GM19324 (cell line): ENCODE results near the gene PARL.

Experiments used
- ATAC-seq: cut with Tn5 transposase; IDR thresholded peaks from one replicate; pipeline ENCODE4 v1.9.1; 2021; ENCODE audit warnings: mild to moderate bottlenecking, moderate library complexity; ENCODE audit not compliant: unreplicated experiment, low FRiP score

Gene PARL

DNA sequence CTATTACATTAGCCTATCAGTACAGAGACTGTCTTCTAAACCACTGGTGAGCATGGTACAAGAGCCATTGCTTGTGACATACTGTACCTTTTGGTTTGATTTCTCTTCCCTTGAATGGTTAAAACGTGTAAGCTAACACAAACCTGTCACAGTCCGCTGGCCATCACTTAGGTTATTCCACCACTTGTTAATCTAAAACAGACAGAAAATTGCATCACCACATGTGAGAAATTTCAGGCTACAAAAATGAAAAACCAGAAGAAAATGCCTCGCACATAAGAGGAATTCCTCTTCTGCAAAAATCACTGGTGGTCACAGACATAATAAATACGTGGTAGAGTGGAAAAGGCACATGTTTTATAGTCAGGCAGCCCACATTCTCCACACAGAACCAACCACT lies 22.1 kb downstream of the PARL start:
- no peak for ATAC-seq

DNA sequence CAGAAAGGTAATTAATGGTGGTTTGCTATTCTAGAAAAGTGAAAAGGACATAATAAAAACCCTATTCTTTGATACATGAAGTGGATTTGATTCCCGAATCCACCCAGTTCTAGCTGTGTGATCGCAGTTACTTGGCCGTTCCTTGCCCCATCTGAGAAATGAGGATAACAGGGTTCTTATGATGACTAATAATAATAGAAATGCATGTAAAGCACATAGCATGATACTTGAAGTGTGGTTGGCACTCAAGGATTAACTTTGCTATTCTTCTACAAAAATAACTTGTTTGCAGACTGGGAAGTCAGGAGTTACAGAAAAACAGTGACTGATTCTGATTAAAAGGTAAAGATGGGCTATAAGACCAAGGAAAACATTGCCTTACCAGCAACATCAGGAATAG lies 26.8 kb downstream of the PARL start:
- ATAC-seq, result no peak

DNA sequence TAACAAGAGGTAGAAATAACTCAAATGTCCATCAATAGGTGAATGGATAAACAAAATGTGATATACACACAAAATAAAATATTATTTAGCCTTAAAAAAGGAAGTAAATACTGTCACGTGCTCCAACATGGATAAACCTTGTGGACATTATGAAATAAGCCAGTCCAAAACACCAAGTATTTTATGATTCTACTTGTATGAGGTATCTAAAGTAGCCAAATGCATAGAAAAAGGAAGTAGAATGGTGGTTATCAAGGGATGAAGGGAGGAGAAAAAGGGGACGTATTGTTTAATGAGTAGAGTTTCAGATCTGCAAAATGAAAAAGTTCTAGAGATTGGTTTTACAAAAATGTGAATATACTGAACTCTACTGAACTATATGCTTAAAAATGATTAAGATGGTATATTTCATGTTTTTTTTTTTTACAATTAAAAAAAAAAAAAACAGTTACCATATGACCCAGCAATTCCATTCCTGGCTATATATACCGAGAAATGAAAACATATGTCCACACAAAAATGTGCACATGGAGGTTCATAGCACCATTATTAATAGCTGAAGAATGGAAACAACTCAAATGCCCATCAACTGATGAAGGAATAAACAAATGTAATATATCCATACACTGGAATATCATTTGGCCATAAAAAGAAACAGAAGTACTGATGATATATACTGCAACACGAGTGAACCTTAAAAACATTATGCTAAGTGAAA lies 30.2 kb downstream of the PARL start:
- no peak for ATAC-seq

DNA sequence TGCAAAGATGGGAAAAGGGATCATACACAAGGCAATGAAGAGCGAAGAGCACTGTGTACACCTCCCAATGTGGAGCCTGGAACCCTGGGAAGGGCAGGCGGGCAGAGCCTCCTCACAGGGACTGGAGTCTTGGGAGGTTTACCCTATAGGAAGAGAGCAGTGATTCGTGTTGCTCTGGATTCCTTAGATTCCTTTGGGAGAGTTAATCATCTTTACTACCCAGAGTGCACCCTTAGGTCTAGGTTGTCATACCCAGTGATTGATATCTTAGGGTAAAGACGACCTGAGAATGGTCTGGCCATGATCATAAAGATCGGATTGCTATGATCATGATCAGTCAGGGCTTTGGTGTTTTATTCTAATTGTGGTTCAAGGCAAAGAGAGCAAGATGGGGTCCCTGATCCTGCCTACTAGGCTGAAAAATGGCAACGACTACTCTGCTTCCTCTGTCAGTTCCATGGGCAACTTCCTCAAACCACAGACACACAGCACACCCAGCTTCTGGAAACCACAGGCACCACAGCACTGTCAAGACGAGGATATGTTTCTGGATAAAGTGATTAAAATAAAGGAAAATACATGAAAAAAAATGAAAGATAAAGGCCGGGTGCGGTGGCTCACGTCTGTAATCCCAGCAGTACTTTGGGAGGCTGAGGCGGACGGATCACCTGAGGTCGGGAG lies 38.9 kb downstream of the PARL start:
- ATAC-seq, result no peak

DNA sequence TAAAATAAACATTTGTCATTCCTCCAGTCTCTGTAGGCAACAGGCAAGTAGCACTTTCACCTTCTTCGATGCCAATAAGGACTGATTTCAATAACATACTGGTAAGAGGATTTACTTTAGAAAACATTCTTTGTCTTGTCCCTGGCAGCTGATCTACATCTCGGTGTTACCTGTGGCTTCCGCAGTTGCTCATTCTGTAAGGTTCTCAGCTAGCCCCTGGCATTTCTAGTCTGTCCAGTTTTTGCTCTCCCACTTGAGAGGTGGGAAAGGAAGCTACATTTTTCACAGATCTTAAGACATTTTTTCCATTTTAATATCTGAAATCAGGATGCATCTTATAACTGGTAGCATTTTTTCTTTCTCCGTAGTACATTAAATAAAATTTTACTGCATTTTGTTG lies 39.6 kb downstream of the PARL start:
- no peak for ATAC-seq

DNA sequence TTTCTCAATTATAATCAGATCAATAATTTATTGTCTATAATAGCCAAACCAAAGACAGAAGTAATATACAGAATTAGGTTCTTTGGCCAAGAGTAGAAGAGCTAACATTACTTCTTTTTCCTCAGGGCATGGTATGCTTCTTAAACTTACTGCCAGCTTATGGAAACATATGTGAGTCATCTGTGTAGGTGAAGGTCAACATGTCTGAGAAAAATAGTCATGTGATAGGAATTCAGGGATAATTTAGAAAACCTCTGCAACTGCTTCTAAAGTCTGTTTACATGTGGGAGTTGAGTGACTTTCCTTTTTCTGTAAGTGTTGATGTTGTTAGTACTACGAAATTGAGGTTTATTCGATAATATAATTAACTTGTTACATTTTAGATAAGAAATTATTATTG lies 40.1 kb downstream of the PARL start:
- ATAC-seq, result no peak

DNA sequence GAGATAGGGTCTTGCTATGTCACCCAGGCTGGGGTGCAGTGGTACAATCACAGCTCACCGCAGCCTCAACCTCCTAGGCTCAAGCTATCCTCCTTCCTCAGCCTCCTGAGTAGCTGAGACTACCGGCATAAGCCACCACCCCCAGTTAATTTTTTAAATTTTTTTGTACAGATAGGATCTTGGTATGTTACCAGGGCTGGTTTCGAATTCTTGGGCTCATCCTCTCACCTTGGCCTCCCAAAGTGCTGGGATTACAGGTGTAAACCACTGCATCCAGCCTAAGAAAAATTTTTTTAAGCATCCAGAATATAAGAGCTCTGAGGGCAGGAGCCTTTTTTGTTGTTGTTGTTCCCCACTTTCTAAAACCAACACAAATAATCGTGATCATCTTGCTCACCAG lies 44.9 kb downstream of the PARL start:
- ATAC-seq, result no peak

DNA sequence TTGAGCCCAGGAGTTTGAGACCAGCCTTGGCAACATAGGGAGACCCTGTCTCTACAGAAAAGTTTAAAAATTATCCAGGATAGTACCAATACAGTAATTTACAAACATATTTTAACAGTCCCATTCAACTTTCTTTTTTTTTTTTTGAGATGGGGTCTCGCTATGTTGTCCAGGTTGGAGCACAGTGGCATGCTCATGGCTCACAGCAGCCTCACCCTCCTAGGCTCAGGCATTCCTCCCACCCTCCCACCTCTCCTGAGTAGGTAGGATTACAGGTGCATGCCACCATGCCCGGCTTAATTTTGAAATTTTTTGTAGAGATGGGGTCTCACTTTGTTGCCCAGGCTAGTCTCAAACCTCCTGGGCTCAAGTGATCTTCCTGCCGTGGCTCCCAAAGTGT lies 46.8 kb downstream of the PARL start:
- ATAC-seq, result no peak

DNA sequence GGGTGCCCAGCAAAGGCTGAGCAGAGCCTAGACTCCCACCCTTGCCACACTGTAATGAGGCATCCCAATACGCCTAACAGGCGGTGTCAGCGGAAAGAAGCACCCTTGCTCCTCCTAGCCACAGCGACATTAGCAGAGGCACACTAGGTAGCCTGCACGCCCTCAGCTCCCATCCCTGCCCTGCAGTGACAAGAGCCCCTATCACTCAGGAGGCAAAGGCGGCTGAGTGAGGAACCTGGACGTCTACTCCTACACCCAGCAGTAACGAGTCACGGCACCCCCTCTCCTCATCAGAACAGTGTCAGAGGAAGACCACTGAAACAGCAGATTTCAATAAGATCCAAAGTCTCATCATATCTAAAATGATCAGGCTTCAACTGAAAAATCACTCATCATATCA lies 47.3 kb downstream of the PARL start:
- ATAC-seq, result no peak

DNA sequence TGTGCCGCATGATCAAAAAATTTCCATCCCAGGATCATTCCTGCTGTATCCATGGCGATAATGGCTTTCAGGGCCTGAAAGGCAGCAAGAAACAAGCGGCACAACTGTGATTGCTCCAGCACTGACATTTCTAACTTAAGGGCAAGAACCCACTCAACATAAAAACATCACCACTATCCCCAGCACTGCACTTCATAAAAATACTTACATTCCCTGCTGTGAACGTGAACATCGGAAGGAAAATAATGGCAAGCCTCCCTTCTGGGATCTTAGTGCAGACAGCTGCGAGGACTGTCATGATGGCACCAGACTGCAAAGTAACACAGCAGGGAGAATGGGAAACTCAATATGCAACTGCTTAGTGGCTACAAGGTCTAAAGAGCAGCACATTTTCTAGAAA lies 51.2 kb downstream of the PARL start:
- ATAC-seq, result no peak

DNA sequence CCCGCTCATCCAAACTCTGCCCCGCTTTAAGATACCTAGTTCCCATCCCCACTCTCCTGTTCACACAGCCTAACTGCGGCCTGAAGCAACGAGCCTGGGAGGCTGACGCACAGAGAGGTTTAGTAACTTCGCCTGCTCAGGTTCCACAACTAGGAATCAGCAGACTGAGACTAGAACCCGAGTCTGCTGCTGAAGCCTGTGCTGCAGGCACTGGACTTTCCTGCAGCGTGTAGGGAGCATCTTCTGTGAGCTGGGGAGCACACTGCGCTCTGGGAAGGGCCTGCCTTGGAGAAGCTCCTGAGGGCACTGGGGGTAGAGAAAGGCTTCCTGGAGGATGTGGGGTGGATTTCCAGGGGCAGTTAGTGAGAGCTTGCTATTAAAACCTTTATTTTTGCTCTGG lies 54.5 kb downstream of the PARL start:
- no peak for ATAC-seq

DNA sequence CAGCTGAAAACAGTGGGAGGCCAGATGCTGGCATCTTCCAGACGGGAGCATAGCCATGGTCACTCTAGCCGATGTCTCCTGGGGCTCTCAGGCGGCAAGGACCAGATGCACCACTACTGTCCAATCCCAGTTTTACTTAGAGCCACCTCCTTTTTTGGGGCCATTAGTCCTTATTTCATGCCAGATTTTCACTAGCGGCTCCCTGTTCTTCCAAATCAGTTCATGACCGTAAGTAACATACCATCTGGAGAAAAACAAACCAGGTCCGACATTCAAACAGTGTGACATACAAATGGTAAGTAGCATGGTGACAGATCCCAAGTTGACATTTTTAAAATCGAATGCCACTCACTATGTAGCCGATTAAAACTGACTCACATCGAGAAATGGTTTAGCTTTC lies 55.2 kb downstream of the PARL start:
- ATAC-seq, result no peak

DNA sequence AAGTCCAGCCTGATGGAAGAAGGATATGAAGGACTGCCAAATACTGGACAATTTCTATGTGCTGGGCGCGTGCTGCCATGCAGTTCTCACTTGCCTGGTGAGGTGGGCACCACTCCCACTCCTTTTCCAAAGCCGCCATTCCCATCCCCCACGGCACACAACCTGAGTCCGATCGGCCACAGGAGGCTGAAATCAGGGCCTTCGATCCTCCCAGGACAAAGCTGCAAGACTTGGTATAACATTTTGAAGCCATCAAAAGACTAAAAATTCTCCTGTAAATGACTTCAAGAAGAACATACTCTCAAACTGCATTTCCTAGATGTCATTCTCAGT lies 56.2 kb downstream of the PARL start:
- ATAC-seq, result no peak

DNA sequence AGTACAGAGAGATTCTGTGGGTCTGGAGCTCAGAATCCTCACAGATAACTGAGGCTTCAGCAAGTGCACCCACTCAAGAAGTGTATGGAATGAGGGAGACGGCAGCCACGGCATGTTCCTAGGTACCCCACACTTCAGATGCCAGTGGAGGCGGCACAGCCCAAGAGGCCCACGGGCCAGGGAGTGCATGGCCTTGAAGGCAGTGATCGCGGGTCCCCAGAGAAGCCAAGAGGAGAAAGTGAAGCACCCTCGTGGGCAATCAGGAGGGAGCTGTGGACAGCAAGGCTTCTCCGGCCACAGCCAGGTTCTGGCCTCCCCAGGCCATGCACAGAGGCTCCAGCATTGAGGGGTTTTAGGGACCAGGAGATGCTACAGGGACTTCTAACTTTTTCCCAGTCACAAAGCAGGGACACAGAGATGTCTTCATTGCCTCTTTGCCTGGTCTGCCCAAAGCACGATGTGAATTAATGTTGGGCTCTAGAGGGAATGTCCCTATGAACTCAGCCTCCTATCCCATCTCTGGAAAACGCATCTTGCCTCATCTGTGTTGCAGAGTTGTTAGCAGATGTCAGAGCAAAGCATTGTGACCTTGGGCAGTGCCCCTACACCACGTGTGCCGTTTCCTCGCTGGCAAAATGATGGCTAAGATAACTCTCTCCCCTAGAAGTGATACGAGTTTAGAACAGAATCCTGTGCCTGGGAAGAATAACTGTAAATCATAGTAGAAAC lies 56.7 kb downstream of the PARL start:
- ATAC-seq, result no peak

DNA sequence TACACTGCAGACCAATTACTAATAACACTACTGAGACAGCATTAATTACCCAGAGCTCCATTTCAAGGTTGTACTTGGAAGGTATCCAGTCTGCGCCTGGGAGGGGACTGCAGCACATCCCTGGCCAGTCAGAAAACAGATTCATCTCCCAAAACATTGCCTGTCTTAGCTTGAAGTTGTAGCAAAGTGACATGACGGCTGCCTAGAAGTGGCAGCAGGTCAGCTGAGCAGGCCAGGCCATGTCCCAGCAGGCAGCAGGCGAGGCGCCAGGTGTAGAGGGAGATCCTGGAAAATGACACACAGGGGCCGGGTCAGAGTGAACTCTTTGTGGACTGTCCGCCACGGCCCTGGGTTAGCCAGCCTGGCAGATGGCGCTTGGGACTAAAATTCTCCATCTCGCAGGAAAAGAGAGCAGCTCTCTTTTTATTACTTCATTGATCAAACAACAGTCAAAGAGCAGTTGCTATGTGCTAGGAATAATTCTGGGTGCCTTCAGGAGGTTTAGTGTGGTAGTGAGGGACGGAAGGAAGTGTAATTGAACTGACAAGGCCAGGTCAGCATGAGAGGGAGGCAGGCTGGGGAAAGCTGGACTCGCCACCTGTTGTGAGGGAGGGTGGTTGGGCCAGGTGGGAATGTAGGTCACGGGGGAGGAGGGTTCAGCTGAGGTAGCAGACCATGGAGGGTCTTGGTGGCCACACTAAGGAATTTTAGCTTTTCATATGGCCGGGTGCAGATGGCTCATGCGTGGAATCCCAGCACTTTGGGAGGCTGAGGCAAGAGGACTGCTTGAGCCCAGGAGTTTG lies 58.0 kb downstream of the PARL start:
- ATAC-seq, result no peak

DNA sequence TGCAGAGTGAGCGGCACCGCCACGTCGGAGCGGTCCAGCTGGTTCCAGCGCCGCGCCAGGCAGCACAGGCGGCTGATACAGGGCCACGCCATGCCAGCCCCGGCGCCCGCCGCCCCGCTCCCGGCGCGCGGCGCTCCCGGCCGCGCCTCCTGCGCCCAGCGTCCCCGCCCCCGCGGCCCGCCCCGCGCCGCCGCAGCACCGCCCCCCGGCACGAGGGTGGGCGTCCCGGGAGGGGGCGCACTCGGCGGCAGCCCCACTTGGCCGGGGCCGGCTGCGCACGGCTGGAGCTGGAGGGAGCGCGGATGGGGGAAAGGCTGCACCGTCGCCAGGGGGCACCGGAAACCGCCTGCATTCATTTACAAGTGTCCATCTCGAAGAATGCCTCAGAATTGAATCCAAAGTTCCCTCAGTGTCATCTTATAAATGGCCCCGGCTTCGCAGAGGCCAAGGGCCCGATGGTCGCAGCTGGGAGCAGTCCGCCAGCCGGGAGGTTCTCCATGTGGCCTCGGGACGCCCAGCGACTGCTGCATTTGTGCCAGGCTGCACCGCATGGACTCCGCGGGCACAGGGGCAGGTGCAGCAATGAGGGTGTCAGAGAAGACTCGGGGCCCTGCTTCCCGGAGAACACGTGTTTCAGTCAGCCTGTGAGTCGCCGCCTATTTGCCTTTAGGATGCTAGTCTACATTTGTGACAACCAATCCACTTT lies 59.1 kb downstream of the PARL start, which contains the start of gene MAP6D1:
MAP6D1 (minus strand) TSS at position 122 of the 706 bp plus-strand sequence; CDS start at position 92, 30 bp downstream.
- peak; percentile 34 for ATAC-seq

DNA sequence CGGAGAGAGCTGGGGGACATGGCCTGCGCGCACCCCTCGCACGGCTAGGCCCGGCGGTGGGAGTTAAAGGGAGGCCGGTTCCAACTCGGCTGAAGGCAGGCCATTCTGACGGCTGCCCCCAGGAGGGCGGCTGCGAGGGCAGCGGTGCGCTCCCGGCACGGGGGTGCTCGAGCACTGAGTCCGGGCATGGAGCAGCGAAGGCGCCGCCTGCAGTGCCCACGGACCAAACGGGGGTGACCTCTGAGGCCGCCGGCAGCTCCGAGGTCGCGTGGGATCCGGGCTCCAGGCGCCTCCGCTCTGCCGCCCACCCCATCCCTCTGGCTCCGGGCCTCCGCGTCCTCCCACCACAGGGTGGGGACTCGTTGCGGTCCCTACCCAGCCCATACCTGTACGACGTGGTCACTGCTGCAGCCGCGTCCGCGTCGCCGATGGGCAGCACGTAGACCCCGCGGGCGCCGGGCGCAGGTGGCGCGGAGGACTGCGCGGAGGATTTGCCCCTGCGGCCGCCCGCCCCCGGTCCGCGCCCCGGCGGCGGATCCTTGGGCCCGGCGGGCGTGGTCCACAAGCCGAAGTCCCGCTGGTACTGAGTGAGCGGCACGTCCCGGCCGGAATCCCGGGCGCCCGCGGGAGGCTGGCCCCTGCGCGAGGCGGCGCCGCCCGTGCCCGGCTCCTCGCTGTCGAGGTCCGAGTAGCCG lies 59.8 kb downstream of the PARL start:
- peak; percentile 29 for ATAC-seq

DNA sequence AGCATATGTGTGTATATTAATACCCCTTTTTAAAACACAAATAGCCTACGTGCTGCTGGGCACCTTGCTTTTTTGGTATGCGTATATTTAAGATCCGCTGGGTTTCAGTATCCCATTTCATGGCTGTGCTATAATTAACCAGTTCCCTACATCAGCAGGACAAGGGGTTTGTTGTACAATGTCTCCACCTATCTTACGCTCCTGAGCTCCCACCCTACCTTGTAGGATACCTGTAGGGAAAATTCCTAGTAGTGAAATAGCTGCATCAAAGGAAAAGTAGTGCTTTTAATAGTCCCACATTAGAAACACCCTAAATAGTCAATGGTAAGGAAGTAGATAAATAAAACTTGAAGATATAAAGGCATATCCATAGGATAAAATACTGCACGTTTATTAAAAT lies 60.7 kb downstream of the PARL start:
- ATAC-seq, result no peak

DNA sequence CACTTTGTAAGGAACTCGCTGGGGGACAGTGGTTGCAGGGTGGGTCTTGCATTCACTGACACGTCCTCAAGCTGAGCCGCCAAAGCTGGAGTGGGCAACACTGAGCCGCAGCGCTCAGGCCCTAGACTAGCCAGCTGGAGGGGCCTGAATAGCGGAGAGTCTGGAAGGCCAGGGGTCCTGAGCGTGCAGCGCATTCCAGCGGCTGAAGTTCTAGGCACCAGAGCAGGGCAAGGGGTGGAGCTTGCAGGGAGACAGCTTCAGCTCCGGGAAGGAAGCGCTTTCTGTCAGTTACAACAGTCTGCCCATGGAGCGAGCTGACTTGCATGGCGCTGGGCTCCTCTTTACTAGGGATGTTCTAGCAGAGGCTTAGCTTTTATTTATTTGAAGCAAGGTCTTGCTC lies 62.0 kb downstream of the PARL start:
- no peak for ATAC-seq

DNA sequence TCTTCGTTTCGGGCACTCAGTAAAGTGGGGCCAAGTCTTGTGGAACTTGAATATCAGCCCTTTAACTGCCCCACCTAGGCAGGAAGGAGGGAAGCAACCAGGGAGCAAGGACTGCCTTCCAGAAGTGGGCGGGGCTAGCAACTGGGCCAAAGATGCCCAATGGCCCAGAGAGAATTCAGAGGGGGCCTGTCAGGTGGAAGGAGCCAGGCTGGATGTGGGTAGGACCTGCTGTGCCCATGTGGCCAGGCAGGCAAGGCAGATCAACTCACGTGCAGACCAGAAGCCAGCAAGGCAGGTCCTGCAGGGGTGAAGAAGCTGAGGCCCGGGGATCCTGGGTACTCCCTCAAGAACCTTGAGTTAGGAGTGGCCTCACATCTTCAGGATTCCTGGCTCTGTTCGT lies 64.8 kb downstream of the PARL start:
- ATAC-seq, result no peak
